GM12878 (cell line): ENCODE results near the gene ADD1. TPM values are rescaled to one million over a fixed set of nuclear protein-coding genes. Genes with fewer than 3 reads are reported as not detected.
A peak's percentile ranks its signal among the peaks of the same experiment; 100 is the strongest.

Experiments
- ATAC-seq: fragments of 200-7000 bp; cut with Tn5 transposase; 3 replicates; pipeline ENCODE4 v1.9.1; 2020; ENCODE audit warnings: mild to moderate bottlenecking, moderate library complexity
- BruUV-seq: library from RNA; stranded (reverse); fragments of 400-500 nt; replicated peaks from 2 replicates; lab custom pipeline; 2021; lab: Mats Ljungman, UMichigan
- CTCF ChIA-PET: fragments of 300-600 bp; sonication (Branson Sonifier 250); formaldehyde crosslinking; extraction: SDS; loops from one replicate; lab custom pipeline; 2021; ENCODE audit warnings: inconsistent platforms; lab: Yijun Ruan, JAX
- POLR2A ChIA-PET: fragments of 350-600 bp; formaldehyde crosslinking; extraction: SDS; loops from one replicate; lab custom pipeline; 2021; ENCODE audit warnings: inconsistent platforms; lab: Charles Lee
- RAD21 ChIA-PET: fragments of 300-600 bp; sonication (Branson Sonifier 250); formaldehyde crosslinking; loops from one replicate; lab custom pipeline; 2023; ENCODE audit warnings: antibody characterized with exemption; ENCODE audit not compliant: unreplicated experiment; lab: Charles Lee
- SMC1A ChIA-PET: fragments of 300-600 bp; sonication (Branson Sonifier 250); formaldehyde crosslinking; loops from one replicate; lab custom pipeline; 2023; ENCODE audit not compliant: unreplicated experiment, uncharacterized antibody; lab: Charles Lee
- DNase-seq: peaks from one replicate; pipeline ENCODE4 v3.0.0-alpha.2; 2011; ENCODE audit warnings: low read depth, low spot score
- FAIRE-seq: peaks from 3 replicates; lab custom pipeline; 2011; peaks lifted over from hg19 to GRCh38; lab: Jason Lieb, UNC
- H2AFZ ChIP-seq: 2 replicates; pipeline ENCODE4 v1.6.0; 2011; ENCODE audit warnings: low read depth, low read length, control low read depth; ENCODE audit not compliant: control insufficient read depth
- H3K27ac ChIP-seq: 2 replicates; pipeline ENCODE4 v1.5.1; 2011; ENCODE audit warnings: control low read depth; ENCODE audit not compliant: control insufficient read depth, insufficient read depth
- H3K27me3 ChIP-seq, 2 experiments: replicated peaks in 1 of 2; 2 replicates each; pipeline versions ENCODE4 v1.6.0 to v1.6.1; 2011; ENCODE audit warnings: low read length in 1 of 2; ENCODE audit not compliant: control insufficient read depth in 2 of 2, insufficient read depth in 2 of 2
- H3K36me3 ChIP-seq, 2 experiments: 2 replicates each; pipeline ENCODE4 v1.5.1; 2011; ENCODE audit warnings: low read length in 1 of 2; ENCODE audit not compliant: control insufficient read depth in 2 of 2, insufficient read depth in 2 of 2
- H3K4me1 ChIP-seq: 2 replicates; pipeline ENCODE4 v1.6.1; 2011; ENCODE audit warnings: mild to moderate bottlenecking, low read length, moderate library complexity, mixed read lengths; ENCODE audit not compliant: control insufficient read depth, insufficient read depth
- H3K4me2 ChIP-seq: 2 replicates; pipeline ENCODE4 v1.6.0; 2011; ENCODE audit warnings: control low read depth; ENCODE audit not compliant: control insufficient read depth, insufficient read depth
- H3K4me3 ChIP-seq: fragments of 200-600 bp; sonication (generic); 2 replicates; pipeline ENCODE4 v1.5.1; 2016
- H3K79me2 ChIP-seq: 2 replicates; pipeline ENCODE4 v1.6.0; 2011; ENCODE audit warnings: low read length; ENCODE audit not compliant: control insufficient read depth, insufficient read depth
- H3K9ac ChIP-seq: 2 replicates; pipeline ENCODE4 v1.8.0; 2011; ENCODE audit warnings: low read length, control low read depth, mixed read lengths; ENCODE audit not compliant: control insufficient read depth, insufficient read depth
- H3K9me3 ChIP-seq: replicated peaks from 3 replicates; pipeline ENCODE4 v1.5.1; 2011; ENCODE audit warnings: mild to moderate bottlenecking, low read length; ENCODE audit not compliant: control insufficient read depth, insufficient read depth
- H4K20me1 ChIP-seq: 2 replicates; pipeline ENCODE4 v1.6.0; 2011; ENCODE audit not compliant: control insufficient read depth, insufficient read depth
- CREB1 ChIP-seq: IDR thresholded peaks from 2 replicates; pipeline ENCODE4 v1.6.1; 2012; ENCODE audit warnings: low read depth, mild to moderate bottlenecking, inconsistent platforms
- ESRRA ChIP-seq: IDR thresholded peaks from 2 replicates; pipeline ENCODE4 v1.6.1; 2012; ENCODE audit warnings: mild to moderate bottlenecking, low read length, improper control_type of control experiment
- HCFC1 ChIP-seq: fragments of 150-350 bp; IDR thresholded peaks from 2 replicates; pipeline ENCODE4 v1.6.1; 2014; ENCODE audit warnings: low read length
- HDAC6 ChIP-seq: fragments of 200-600 bp; sonication (generic); IDR thresholded peaks from one replicate; pipeline ENCODE4 v1.8.0; 2017; ENCODE audit warnings: antibody characterized with exemption; ENCODE audit not compliant: unreplicated experiment
- IKZF1 ChIP-seq: fragments of 450-650 bp; conservative IDR thresholded peaks from 2 replicates; pipeline ENCODE4 v1.6.1; 2017; ENCODE audit warnings: antibody characterized with exemption, mild to moderate bottlenecking
- JUNB ChIP-seq: IDR thresholded peaks from 2 replicates; pipeline ENCODE4 v1.6.1; 2016; ENCODE audit warnings: antibody characterized with exemption, mild to moderate bottlenecking
- NBN ChIP-seq: fragments of 450-650 bp; IDR thresholded peaks from 2 replicates; pipeline ENCODE4 v1.6.1; 2016
- NFYB ChIP-seq: IDR thresholded peaks from 2 replicates; pipeline ENCODE4 v1.6.1; 2011; ENCODE audit warnings: low read depth, mild to moderate bottlenecking, low read length, improper control_type of control experiment, moderate library complexity; ENCODE audit not compliant: insufficient read depth
- PML ChIP-seq: IDR thresholded peaks from 2 replicates; pipeline ENCODE4 v1.6.1; 2012; ENCODE audit warnings: low read length, inconsistent platforms
- POU2F2 ChIP-seq: IDR thresholded peaks from 3 replicates; pipeline ENCODE4 v1.6.1; 2011; ENCODE audit warnings: low read depth, mild to moderate bottlenecking, low read length, borderline replicate concordance
- RAD51 ChIP-seq: fragments of 450-650 bp; IDR thresholded peaks from 2 replicates; pipeline ENCODE4 v1.6.1; 2016; ENCODE audit warnings: moderate library complexity, mild to moderate bottlenecking, inconsistent platforms
- TARDBP ChIP-seq: IDR thresholded peaks from 2 replicates; pipeline ENCODE4 v1.6.1; 2016; ENCODE audit warnings: borderline replicate concordance
- WGBS: methylation state at CpG from one replicate; pipeline ENCODE4 v1.1.6; 2016; ENCODE audit warnings: low lambda C conversion rate; ENCODE audit not compliant: insufficient replicate concordance, insufficient coverage; ENCODE audit errors: missing lambda C conversion rate; 5-methylcytosine and 5-hydroxymethylcytosine counted together
- in situ Hi-C: fragments of 300-500 bp; cut with MboI; formaldehyde crosslinking; loops from 9 replicates; pipeline ENCODE4 v1.14.3; 2018; ENCODE audit warnings: mixed read lengths
- intact Hi-C: fragments of 100-400 bp; cut with micrococcal nuclease; formaldehyde crosslinking; loops from one replicate; pipeline ENCODE4 v1.14.2; 2022; ENCODE audit not compliant: unreplicated experiment
- polyA plus RNA-seq, 11 experiments: library from polyadenylated mRNA; depleted of rRNA in 4 of 11; unstranded in 6 of 11; stranded (reverse) in 5 of 11; fragments of >200 nt; fragmentation: Nextera tagmentation in 4 of 11; fragmentation: Illumina TruSeq in 1 of 11; extraction: Ambion mirVana in 4 of 11; extraction: Trizol in 1 of 11; gene quantifications; 1 replicate in 1 of 11; 2 replicates in 10 of 11; pipeline versions ENCODE4 v1.2.1 to v1.2.3, GENCODE V29; 2011 to 2016; ENCODE audit warnings: inconsistent platforms in 2 of 11, missing spikeins in 2 of 11, low read depth in 1 of 11
- total RNA-seq, 4 experiments: library from RNA; depleted of rRNA in 3 of 4; stranded (reverse); fragments of >200 nt in 3 of 4; fragmentation: Illumina TruSeq in 1 of 4; extraction: Trizol in 1 of 4; gene quantifications; 2 replicates each; pipeline versions ENCODE4 v1.2.1 to v1.2.3, GENCODE V29; 2013 to 2021
- TF ChIP-seq, protein P1 (sequence below): fragments of 450-650 bp; IDR thresholded peaks from 2 replicates; pipeline ENCODE4 v1.6.1; 2018; ENCODE audit warnings: borderline replicate concordance, mild to moderate bottlenecking; ENCODE audit not compliant: partially characterized antibody
- TF ChIP-seq, protein P2 (sequence below): IDR thresholded peaks from 2 replicates; pipeline ENCODE4 v1.6.1; 2012; ENCODE audit warnings: low read depth, low read length, improper control_type of control experiment
- TF ChIP-seq, protein P3 (sequence below): IDR thresholded peaks from 2 replicates; pipeline ENCODE4 v1.6.1; 2012; ENCODE audit warnings: low read depth, low read length, improper control_type of control experiment
- TF ChIP-seq, protein P4 (sequence below): fragments of 150-350 bp; IDR thresholded peaks from 2 replicates; pipeline ENCODE4 v1.6.1; 2014; ENCODE audit warnings: mild to moderate bottlenecking, low read depth, low read length

ADD1 gene
- total and polyA plus RNA-seq, 10 of the 15 experiments (the other 5 are each of a cell fraction or from before 2014, with no cell fraction given) = 21.6 to 182 (median 105) TPM

DNA sequence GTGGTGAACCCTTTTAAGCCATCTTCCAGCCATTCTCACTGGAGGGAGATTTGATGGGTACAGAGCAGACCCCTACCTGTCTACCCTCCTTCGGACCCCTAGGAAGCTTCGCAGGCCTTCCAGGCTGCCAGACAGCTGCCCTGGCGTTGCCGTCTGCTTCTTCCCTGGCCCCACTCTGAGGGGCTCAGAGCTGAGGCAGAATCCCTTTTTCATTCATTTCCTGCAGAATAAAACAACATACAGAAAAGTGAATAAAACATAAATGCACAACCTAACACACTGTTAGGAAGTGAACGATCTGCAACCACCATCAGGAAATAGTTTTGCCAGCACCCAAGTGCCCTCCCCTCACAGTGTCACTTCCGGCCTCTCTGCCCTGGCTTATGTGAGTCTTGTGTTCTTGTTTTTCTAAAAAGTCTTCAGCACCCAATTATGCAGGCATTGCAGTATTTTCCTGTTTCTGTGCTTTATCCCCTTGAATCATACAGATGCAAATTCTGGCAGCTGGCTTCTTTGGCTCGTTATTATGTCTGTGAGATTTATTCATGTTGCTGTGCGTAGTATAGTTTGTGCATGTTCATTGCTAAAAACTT, 5.6 kb upstream of the ADD1 start:
- intact Hi-C loops (no loop called here), in situ Hi-C loops (no loop called here)
- Histone ChIP-seq H3K4me3 (no peak overlapping the region), H3K36me3 (peaks cover 7 to 11% of the 10 kb centered on the region in 2 experiments; a peak in 3 of 4 replicates), H3K9me3 (no peaks in the 10 kb centered on the region), H3K27me3 (no peaks in the 10 kb centered on the region), H3K4me1 (peaks cover 30% of the 10 kb centered on the region), H4K20me1 (no peaks in the 10 kb centered on the region), H3K27ac (no peak overlapping the region), H3K4me2 (peak overlapping the region; percentile 6; the same call in 1 of the 2 replicates), H2AFZ (no peak overlapping the region), H3K9ac (no peak overlapping the region)
- CTCF ChIA-PET = interaction anchor here (0.7 kb wide), 1 partner anchor 29 kb away, joined by 3 read pairs; no protein-coding TSS in a partner anchor
- FAIRE-seq = peak; percentile 7
- 48% methylated on average over 8 of the region's 8 CpGs for WGBS
- DNase-seq = no peak
- POLR2A ChIA-PET = no interaction called here
- RAD21 ChIA-PET = no interaction called here
- peak; percentile 62 for ATAC-seq
- BruUV-seq = no TSS peak
- no peak for TF ChIP-seq POU2F2
- TF ChIP-seq NFYB = no peak
- no peak for TF ChIP-seq NBN
- TF ChIP-seq, protein P1, sequence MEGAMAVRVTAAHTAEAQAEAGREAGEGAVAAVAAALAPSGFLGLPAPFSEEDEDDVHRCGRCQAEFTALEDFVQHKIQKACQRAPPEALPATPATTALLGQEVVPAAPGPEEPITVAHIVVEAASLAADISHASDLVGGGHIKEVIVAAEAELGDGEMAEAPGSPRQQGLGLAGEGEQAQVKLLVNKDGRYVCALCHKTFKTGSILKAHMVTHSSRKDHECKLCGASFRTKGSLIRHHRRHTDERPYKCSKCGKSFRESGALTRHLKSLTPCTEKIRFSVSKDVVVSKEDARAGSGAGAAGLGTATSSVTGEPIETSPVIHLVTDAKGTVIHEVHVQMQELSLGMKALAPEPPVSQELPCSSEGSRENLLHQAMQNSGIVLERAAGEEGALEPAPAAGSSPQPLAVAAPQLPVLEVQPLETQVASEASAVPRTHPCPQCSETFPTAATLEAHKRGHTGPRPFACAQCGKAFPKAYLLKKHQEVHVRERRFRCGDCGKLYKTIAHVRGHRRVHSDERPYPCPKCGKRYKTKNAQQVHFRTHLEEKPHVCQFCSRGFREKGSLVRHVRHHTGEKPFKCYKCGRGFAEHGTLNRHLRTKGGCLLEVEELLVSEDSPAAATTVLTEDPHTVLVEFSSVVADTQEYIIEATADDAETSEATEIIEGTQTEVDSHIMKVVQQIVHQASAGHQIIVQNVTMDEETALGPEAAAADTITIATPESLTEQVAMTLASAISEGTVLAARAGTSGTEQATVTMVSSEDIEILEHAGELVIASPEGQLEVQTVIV = no peak
- TF ChIP-seq RAD51 = no peak
- TF ChIP-seq, protein P2, sequence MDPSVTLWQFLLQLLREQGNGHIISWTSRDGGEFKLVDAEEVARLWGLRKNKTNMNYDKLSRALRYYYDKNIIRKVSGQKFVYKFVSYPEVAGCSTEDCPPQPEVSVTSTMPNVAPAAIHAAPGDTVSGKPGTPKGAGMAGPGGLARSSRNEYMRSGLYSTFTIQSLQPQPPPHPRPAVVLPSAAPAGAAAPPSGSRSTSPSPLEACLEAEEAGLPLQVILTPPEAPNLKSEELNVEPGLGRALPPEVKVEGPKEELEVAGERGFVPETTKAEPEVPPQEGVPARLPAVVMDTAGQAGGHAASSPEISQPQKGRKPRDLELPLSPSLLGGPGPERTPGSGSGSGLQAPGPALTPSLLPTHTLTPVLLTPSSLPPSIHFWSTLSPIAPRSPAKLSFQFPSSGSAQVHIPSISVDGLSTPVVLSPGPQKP = peak; percentile 32; the same call in 1 of the 2 replicates
- TF ChIP-seq HDAC6 = no peak
- no peak for TF ChIP-seq ESRRA
- TF ChIP-seq CREB1 = no peak
- TF ChIP-seq, protein P3, sequence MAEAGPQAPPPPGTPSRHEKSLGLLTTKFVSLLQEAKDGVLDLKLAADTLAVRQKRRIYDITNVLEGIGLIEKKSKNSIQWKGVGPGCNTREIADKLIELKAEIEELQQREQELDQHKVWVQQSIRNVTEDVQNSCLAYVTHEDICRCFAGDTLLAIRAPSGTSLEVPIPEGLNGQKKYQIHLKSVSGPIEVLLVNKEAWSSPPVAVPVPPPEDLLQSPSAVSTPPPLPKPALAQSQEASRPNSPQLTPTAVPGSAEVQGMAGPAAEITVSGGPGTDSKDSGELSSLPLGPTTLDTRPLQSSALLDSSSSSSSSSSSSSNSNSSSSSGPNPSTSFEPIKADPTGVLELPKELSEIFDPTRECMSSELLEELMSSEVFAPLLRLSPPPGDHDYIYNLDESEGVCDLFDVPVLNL = no peak
- TF ChIP-seq, protein P4, sequence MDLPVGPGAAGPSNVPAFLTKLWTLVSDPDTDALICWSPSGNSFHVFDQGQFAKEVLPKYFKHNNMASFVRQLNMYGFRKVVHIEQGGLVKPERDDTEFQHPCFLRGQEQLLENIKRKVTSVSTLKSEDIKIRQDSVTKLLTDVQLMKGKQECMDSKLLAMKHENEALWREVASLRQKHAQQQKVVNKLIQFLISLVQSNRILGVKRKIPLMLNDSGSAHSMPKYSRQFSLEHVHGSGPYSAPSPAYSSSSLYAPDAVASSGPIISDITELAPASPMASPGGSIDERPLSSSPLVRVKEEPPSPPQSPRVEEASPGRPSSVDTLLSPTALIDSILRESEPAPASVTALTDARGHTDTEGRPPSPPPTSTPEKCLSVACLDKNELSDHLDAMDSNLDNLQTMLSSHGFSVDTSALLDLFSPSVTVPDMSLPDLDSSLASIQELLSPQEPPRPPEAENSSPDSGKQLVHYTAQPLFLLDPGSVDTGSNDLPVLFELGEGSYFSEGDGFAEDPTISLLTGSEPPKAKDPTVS = no peak
- TF ChIP-seq TARDBP = no peak
- TF ChIP-seq PML = peak; percentile 32; the same call in 1 of the 2 replicates
- TF ChIP-seq HCFC1 = no peak
- no peak for TF ChIP-seq JUNB
- TF ChIP-seq IKZF1 = no peak
- TF ChIP-seq, all 136 proteins: peak for 2
- no peaks in the 10 kb centered on the region for H3K79me2 ChIP-seq
- SMC1A ChIA-PET = interaction anchor here (1.1 to 1.5 kb wide), 2 partner anchors 13 to 52 kb away, joined by 3 to 4 read pairs; no protein-coding TSS in a partner anchor
